Gastrocnemius medialis (tissue), 4 donors: ENCODE results near the gene SUGCT. TPM values are rescaled to one million over a fixed set of nuclear protein-coding genes. Genes with fewer than 3 reads are reported as not detected.

ENCODE experiments used
- ATAC-seq, 2 donors: fragments of 150-250 bp; one replicate each; pipeline ENCODE4 v1.9.1; 2016
- DNase-seq, 2 donors: peaks; one replicate each; pipeline ENCODE4 v3.0.0-alpha.2; 2019
- H3K27ac ChIP-seq, 4 donors: fragments of 200-600 bp; sonication (generic); 1 replicate in 1 of 4; 2 replicates in 3 of 4; pipeline ENCODE4 v1.5.1; 2016 to 2018; ENCODE audit warnings: mild to moderate bottlenecking in 2 of 4, moderate library complexity in 1 of 4
- H3K27me3 ChIP-seq, 3 donors: fragments of 200-600 bp; sonication (generic) in 2 of 3; 1 replicate in 1 of 3; 2 replicates in 2 of 3; pipeline versions ENCODE4 v1.5.1 to v1.6.0; 2016 to 2019; ENCODE audit warnings: mild to moderate bottlenecking in 1 of 3, moderate library complexity in 1 of 3
- H3K36me3 ChIP-seq, 2 donors: fragments of 200-600 bp; sonication (generic) in 1 of 2; one replicate each; pipeline ENCODE4 v1.5.1; 2017 to 2018
- H3K4me1 ChIP-seq, 2 donors: fragments of 200-600 bp; sonication (generic) in 1 of 2; one replicate each; pipeline ENCODE4 v1.5.1; 2016 to 2017; ENCODE audit warnings: mild to moderate bottlenecking in 2 of 2
- H3K4me3 ChIP-seq, 4 donors: fragments of 200-600 bp; sonication (generic) in 3 of 4; 1 replicate in 1 of 4; 2 replicates in 3 of 4; pipeline ENCODE4 v1.5.1; 2016 to 2019; ENCODE audit warnings: mild to moderate bottlenecking in 2 of 4
- H3K9me3 ChIP-seq, 3 donors: fragments of 200-600 bp; sonication (generic) in 2 of 3; 1 replicate in 1 of 3; 2 replicates in 2 of 3; pipeline ENCODE4 v1.5.1; 2016 to 2019
- POLR2A ChIP-seq, 2 donors: fragments of 450-650 bp; IDR thresholded peaks; one replicate each; pipeline ENCODE4 v1.6.1; 2017; ENCODE audit warnings: antibody characterized with exemption in 2 of 2, mild to moderate bottlenecking in 2 of 2, moderate library complexity in 2 of 2
- in situ Hi-C, 4 donors: fragments of 200-750 bp; cut with MboI; loops; one replicate each; pipeline versions ENCODE4 v1.15.0 to v1.8.0; 2017; ENCODE audit warnings: low sequenced_read_pairs in 4 of 4
- intact Hi-C: fragments of 100-400 bp; cut with DNase I; formaldehyde crosslinking; loops from one replicate; pipeline ENCODE4 v1.15.1; 2023; ENCODE audit warnings: low total_unique reads
- total RNA-seq, 4 donors: library from RNA; depleted of rRNA; stranded (reverse); fragments of >200 nt; gene quantifications; one replicate each; pipeline versions ENCODE4 v1.1.0 to v1.2.3, GENCODE V29; 2016
- TF ChIP-seq, protein P1 (sequence below), 5 experiments: fragments of 450-650 bp in 3 of 5; fragments of 200-600 bp in 2 of 5; sonication (generic) in 2 of 5; IDR thresholded peaks in 4 of 5; conservative IDR thresholded peaks in 1 of 5; 1 replicate in 4 of 5; 2 replicates in 1 of 5; pipeline ENCODE4 v1.5.1; 2016 to 2019; ENCODE audit warnings: antibody characterized with exemption in 5 of 5, mild to moderate bottlenecking in 3 of 5, moderate library complexity in 3 of 5

Gene SUGCT
- total RNA-seq, 4 donors from 2014 or later = 2.3 to 3.5 (median 2.9) TPM

DNA sequence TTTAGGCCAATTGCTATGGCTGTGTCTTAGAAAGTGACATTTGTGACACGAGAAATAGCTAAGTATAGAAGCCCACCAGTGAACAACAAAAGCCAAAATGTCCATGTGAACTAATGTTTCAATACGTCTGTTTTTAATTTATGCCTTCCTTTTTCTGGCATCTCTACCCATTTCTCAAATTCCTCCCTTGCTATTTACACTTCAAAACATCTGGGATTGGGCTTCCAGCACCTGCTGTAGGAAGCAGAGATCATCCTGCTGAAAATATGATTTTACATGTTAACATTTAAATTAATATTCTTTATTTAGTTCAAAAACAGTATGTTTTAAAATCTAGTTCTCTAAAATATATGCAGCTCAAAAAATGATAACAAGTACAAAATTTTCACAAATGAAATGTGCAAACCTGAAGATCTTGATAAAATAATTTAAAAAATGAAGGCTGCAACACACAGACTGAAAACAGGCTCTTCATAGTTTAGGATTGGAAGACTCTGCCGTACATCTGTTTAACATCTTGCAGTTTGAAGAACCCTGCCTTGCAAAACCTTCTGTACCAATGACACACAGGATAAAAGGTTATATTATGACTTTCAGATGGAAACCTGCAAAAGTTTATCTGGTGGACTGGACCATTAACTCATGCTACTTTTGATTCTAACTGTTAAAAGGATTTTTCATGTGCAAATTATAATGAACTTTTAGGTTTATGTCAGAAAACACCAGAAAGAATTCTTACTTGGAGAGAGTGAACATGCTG is 408.4 kb downstream of the SUGCT start:
- DNase-seq (no peak), ATAC-seq (no peak)
- Histone ChIP-seq H3K36me3 (no peaks in the 10 kb centered on the region), H3K4me3 (no peak overlapping the region), H3K9me3 (no peaks in the 10 kb centered on the region), H3K4me1 (no peaks in the 10 kb centered on the region), H3K27ac (no peak overlapping the region), H3K27me3 (no peaks in the 10 kb centered on the region)
- no peak for TF ChIP-seq POLR2A (IDR thresholded peaks at IDR 0.05)
- TF ChIP-seq, protein P1, sequence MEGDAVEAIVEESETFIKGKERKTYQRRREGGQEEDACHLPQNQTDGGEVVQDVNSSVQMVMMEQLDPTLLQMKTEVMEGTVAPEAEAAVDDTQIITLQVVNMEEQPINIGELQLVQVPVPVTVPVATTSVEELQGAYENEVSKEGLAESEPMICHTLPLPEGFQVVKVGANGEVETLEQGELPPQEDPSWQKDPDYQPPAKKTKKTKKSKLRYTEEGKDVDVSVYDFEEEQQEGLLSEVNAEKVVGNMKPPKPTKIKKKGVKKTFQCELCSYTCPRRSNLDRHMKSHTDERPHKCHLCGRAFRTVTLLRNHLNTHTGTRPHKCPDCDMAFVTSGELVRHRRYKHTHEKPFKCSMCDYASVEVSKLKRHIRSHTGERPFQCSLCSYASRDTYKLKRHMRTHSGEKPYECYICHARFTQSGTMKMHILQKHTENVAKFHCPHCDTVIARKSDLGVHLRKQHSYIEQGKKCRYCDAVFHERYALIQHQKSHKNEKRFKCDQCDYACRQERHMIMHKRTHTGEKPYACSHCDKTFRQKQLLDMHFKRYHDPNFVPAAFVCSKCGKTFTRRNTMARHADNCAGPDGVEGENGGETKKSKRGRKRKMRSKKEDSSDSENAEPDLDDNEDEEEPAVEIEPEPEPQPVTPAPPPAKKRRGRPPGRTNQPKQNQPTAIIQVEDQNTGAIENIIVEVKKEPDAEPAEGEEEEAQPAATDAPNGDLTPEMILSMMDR (IDR thresholded peaks at IDR 0.05 in 4 of 5, conservative IDR thresholded peaks at IDR 0.05 in 1 of 5) = no peak
- in situ Hi-C loops = no loop called here
- intact Hi-C loops = no loop called here

DNA sequence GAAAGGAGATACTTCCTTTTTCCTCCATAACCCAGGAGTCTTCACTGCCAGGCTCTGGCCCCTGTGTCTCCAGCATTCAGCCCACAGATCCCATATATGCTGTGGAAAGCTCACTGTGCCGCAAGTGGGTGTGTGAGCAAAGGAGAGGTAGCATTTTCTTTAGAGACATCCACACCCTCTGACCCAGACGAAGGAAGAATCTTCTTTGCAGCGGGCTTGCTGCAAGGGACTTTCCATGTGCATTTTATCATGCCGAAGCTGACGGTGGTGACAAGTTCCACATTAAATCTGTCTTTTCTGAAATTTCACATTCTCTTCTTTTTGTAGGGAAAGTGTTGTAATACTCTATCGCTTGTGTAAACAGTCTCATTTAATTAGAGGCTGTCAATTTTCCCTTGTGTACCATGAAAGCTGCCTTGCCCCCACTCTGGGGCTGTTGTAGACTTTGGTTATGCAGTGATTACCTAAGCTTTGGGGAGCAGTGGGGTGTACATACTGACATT is 409.5 kb downstream of the SUGCT start:
- no peak overlapping the region for H3K4me3 ChIP-seq
- in situ Hi-C loops (no loop called here), intact Hi-C loops (no loop called here)
- no peak for ATAC-seq
- no peak overlapping the region for H3K27ac ChIP-seq
- no peak for TF ChIP-seq POLR2A (IDR thresholded peaks at IDR 0.05)
- TF ChIP-seq, protein P1 (IDR thresholded peaks at IDR 0.05 in 4 of 5, conservative IDR thresholded peaks at IDR 0.05 in 1 of 5) = no peak
- H3K27me3 ChIP-seq = no peaks in the 10 kb centered on the region
- H3K4me1 ChIP-seq = no peaks in the 10 kb centered on the region
- DNase-seq = no peak
- no peaks in the 10 kb centered on the region for H3K36me3 ChIP-seq
- no peaks in the 10 kb centered on the region for H3K9me3 ChIP-seq

DNA sequence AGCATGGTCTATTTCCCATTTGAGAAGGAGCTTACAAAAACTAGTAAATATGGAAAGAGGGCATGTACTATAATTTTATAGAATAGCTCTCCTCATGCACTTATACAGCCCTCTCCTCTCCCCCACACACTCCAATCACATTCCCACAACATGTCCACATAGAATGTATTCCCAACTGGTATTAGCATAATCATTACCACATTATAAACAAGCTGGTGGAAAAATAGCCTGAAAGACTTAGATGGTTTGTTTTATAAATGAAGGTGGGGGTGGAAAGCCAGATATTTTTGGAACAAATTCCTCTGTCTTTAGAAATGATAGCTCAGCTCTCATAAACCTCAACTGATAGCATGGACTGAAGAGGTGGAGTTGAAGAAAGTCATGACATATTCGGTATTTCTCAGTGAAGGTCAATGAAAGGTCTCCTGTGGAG is 410.1 kb downstream of the SUGCT start:
- no peaks in the 10 kb centered on the region for H3K9me3 ChIP-seq
- ATAC-seq = no peak
- H3K4me1 ChIP-seq = no peaks in the 10 kb centered on the region
- intact Hi-C loops = no loop called here
- TF ChIP-seq, protein P1 (IDR thresholded peaks at IDR 0.05 in 4 of 5, conservative IDR thresholded peaks at IDR 0.05 in 1 of 5) = no peak
- TF ChIP-seq POLR2A (IDR thresholded peaks at IDR 0.05) = no peak
- no peak for DNase-seq
- no peaks in the 10 kb centered on the region for H3K36me3 ChIP-seq
- H3K27me3 ChIP-seq = no peaks in the 10 kb centered on the region
- in situ Hi-C loops = no loop called here
- no peak overlapping the region for H3K27ac ChIP-seq
- H3K4me3 ChIP-seq = no peak overlapping the region

DNA sequence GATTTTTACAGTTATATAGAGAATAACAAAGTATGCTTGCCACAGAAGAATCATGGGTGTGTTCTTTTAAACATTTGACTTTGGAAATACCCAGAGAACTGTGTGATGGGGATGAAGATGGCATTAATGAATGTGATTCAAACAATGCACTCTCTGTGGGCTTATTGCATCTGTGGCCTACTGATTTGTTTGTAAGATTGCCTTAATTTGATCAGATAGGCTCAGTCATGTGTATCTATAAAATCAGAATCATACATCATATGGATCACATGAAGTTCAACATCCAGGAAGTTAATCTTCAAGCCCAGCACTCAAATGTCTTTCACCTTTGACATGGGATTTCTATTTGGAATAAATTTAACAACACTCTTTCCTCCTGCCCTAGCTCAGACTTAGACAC is 410.9 kb downstream of the SUGCT start:
- H3K36me3 ChIP-seq = no peaks in the 10 kb centered on the region
- H3K27ac ChIP-seq = no peak overlapping the region
- no peaks in the 10 kb centered on the region for H3K4me1 ChIP-seq
- H3K9me3 ChIP-seq = no peaks in the 10 kb centered on the region
- TF ChIP-seq, protein P1 (IDR thresholded peaks at IDR 0.05 in 4 of 5, conservative IDR thresholded peaks at IDR 0.05 in 1 of 5) = no peak
- TF ChIP-seq POLR2A (IDR thresholded peaks at IDR 0.05) = no peak
- no peak for ATAC-seq
- intact Hi-C loops (no loop called here), in situ Hi-C loops (no loop called here)
- no peak overlapping the region for H3K4me3 ChIP-seq
- H3K27me3 ChIP-seq = no peaks in the 10 kb centered on the region
- DNase-seq = no peak
